Gastrocnemius medialis (tissue), 4 donors: ENCODE measurements around the gene IRS2. TPM values are rescaled to one million over a fixed set of nuclear protein-coding genes. Genes with fewer than 3 reads are reported as not detected.
"Not testable (repeated sequence)": the region's sequence is repeated elsewhere in the genome, so short reads cannot be mapped to it uniquely, and the experiment has no call there.

Experiments
- ATAC-seq, 2 donors: fragments of 150-250 bp; one replicate each; pipeline ENCODE4 v1.9.1; 2016
- DNase-seq, 2 donors: peaks; one replicate each; pipeline ENCODE4 v3.0.0-alpha.2; 2019
- H3K27ac ChIP-seq, 4 donors: fragments of 200-600 bp; sonication (generic); 1 replicate in 1 of 4; 2 replicates in 3 of 4; pipeline ENCODE4 v1.5.1; 2016 to 2018; ENCODE audit warnings: mild to moderate bottlenecking in 2 of 4, moderate library complexity in 1 of 4
- H3K27me3 ChIP-seq, 3 donors: fragments of 200-600 bp; sonication (generic) in 2 of 3; 1 replicate in 1 of 3; 2 replicates in 2 of 3; pipeline versions ENCODE4 v1.5.1 to v1.6.0; 2016 to 2019; ENCODE audit warnings: mild to moderate bottlenecking in 1 of 3, moderate library complexity in 1 of 3
- H3K36me3 ChIP-seq, 2 donors: fragments of 200-600 bp; sonication (generic) in 1 of 2; one replicate each; pipeline ENCODE4 v1.5.1; 2017 to 2018
- H3K4me1 ChIP-seq, 2 donors: fragments of 200-600 bp; sonication (generic) in 1 of 2; one replicate each; pipeline ENCODE4 v1.5.1; 2016 to 2017; ENCODE audit warnings: mild to moderate bottlenecking in 2 of 2
- H3K4me3 ChIP-seq, 4 donors: fragments of 200-600 bp; sonication (generic) in 3 of 4; 1 replicate in 1 of 4; 2 replicates in 3 of 4; pipeline ENCODE4 v1.5.1; 2016 to 2019; ENCODE audit warnings: mild to moderate bottlenecking in 2 of 4
- H3K9me3 ChIP-seq, 3 donors: fragments of 200-600 bp; sonication (generic) in 2 of 3; 1 replicate in 1 of 3; 2 replicates in 2 of 3; pipeline ENCODE4 v1.5.1; 2016 to 2019
- POLR2A ChIP-seq, 2 donors: fragments of 450-650 bp; IDR thresholded peaks; one replicate each; pipeline ENCODE4 v1.6.1; 2017; ENCODE audit warnings: antibody characterized with exemption in 2 of 2, mild to moderate bottlenecking in 2 of 2, moderate library complexity in 2 of 2
- in situ Hi-C, 4 donors: fragments of 200-750 bp; cut with MboI; loops; one replicate each; pipeline versions ENCODE4 v1.15.0 to v1.8.0; 2017; ENCODE audit warnings: low sequenced_read_pairs in 4 of 4
- intact Hi-C: fragments of 100-400 bp; cut with DNase I; formaldehyde crosslinking; loops from one replicate; pipeline ENCODE4 v1.15.1; 2023; ENCODE audit warnings: low total_unique reads
- total RNA-seq, 4 donors: library from RNA; depleted of rRNA; stranded (reverse); fragments of >200 nt; gene quantifications; one replicate each; pipeline versions ENCODE4 v1.1.0 to v1.2.3, GENCODE V29; 2016
- TF ChIP-seq, protein P1 (sequence below), 5 experiments: fragments of 450-650 bp in 3 of 5; fragments of 200-600 bp in 2 of 5; sonication (generic) in 2 of 5; IDR thresholded peaks in 4 of 5; conservative IDR thresholded peaks in 1 of 5; 1 replicate in 4 of 5; 2 replicates in 1 of 5; pipeline ENCODE4 v1.5.1; 2016 to 2019; ENCODE audit warnings: antibody characterized with exemption in 5 of 5, mild to moderate bottlenecking in 3 of 5, moderate library complexity in 3 of 5

The IRS2 gene
- total RNA-seq, 4 donors from 2014 or later: 23.8 to 65.6 (median 28.7) TPM

DNA sequence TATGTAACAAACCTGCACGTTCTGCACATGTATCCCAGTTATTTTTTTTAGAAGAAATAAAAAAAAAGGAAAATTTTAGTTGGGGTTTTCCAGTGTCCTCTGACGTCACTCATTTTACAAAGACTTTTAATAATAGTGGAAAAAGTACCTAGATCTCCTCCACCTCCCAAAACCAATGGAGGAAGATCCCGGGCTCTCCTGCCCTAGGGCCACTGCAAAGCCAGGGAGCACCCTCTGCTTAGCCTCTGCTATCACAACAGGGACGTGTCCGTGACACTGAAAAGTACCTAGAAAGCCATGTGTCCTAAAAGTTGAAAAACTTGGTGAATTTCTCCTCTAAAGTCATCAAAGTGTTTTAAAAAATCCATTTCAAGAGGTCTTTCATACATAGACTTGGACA lies 46.7 kb upstream of the IRS2 start:
- no peaks in the 10 kb centered on the region for H3K27me3 ChIP-seq

DNA sequence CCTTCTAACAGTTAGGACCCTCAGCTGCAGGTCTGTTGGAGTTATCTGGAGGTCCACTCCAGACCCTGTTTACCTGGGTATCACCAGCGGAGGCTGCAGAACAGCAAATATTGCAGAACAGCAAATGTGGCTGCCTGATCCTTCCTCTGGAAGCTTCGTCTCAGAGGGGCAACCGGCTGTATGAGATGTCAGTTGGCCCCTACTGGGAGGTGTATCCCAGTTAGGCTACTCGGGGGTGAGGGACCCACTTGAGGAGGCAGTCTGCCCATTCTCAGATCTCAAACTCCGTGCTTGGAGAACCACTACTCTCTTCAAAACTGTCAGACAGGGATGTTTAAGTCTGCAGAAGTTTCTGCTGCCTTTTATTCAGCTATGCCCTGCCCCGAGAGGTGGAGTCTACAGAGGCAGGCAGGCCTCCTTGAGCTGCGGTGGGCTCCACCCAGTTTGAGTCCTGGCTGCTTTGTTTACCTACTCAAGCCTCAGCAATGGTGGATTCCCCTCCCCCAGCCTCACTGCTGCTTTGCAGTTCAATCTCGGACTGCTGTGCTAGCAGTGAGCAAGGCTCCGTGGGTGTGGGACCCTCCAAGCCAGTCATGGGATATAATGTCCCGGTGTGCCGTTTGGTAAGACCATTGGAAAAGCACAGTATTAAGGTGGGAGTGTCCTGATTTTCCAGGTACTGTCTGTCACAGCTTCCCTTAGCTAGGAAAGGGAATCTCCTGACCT lies 42.4 kb upstream of the IRS2 start:
- H3K36me3 ChIP-seq, intact Hi-C loops, H3K9me3 ChIP-seq, in situ Hi-C loops, H3K4me3 ChIP-seq, ATAC-seq, H3K4me1 ChIP-seq, DNase-seq, H3K27me3 ChIP-seq, H3K27ac ChIP-seq: not testable (repeated sequence)

More for the DNA sequence above, 46.7 kb upstream of the IRS2 start:
- Histone ChIP-seq H3K36me3 (no peaks in the 10 kb centered on the region), H3K27ac (no peak overlapping the region), H3K4me1 (no peaks in the 10 kb centered on the region), H3K4me3 (no peak overlapping the region), H3K9me3 (no peaks in the 10 kb centered on the region)
- intact Hi-C loops (no loop called here), in situ Hi-C loops (no loop called here)
- DNase-seq: no peak
- no peak for ATAC-seq
- TF ChIP-seq, protein P1, sequence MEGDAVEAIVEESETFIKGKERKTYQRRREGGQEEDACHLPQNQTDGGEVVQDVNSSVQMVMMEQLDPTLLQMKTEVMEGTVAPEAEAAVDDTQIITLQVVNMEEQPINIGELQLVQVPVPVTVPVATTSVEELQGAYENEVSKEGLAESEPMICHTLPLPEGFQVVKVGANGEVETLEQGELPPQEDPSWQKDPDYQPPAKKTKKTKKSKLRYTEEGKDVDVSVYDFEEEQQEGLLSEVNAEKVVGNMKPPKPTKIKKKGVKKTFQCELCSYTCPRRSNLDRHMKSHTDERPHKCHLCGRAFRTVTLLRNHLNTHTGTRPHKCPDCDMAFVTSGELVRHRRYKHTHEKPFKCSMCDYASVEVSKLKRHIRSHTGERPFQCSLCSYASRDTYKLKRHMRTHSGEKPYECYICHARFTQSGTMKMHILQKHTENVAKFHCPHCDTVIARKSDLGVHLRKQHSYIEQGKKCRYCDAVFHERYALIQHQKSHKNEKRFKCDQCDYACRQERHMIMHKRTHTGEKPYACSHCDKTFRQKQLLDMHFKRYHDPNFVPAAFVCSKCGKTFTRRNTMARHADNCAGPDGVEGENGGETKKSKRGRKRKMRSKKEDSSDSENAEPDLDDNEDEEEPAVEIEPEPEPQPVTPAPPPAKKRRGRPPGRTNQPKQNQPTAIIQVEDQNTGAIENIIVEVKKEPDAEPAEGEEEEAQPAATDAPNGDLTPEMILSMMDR (IDR thresholded peaks at IDR 0.05 in 4 of 5, conservative IDR thresholded peaks at IDR 0.05 in 1 of 5): no peak
- no peak for TF ChIP-seq POLR2A (IDR thresholded peaks at IDR 0.05)

DNA sequence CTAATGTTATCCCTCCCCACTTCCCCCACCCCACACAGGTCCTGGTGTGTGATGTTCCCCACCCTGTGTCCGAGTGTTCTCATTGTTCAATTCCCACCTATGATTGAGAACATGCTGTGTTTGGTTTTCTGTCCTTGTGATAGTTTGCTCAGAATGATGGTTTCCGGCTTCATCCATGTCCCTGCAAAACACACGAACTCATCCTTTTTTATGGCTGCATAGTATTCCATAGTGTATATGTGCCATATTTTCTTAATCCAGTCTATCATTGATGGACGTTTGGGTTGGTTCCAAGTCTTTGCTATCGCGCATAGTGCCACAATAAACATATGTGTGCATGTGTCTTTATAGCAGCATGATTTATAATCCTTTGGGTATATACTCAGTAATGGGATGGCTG lies 36.8 kb upstream of the IRS2 start:
- H3K27ac ChIP-seq, H3K9me3 ChIP-seq, H3K4me1 ChIP-seq, H3K27me3 ChIP-seq, DNase-seq, ATAC-seq, intact Hi-C loops, in situ Hi-C loops, H3K4me3 ChIP-seq, H3K36me3 ChIP-seq: not testable (repeated sequence)

DNA sequence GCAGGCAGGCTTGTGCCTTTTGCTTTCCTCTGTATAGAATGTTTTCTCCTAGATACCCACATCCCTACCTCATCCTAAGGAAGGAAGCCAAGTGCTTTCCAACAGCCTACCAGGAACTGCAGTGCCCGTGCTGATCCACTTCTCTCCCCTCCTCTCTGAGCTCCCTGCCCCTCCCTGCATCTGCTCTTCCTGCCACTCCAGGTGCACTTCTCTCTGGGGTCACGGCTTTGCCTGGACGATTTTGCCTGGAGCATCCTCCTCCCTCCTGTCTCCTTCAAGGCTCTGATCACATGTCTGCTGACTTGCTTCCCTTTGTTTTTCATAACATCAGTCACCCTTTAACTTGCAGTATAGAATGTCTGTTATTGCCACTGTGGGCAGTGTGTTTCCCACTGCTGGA lies 34.7 kb upstream of the IRS2 start:
- in situ Hi-C loops (no loop called here), intact Hi-C loops (no loop called here)
- DNase-seq: no peak
- Histone ChIP-seq H3K4me3 (no peak overlapping the region), H3K36me3 (no peaks in the 10 kb centered on the region), H3K9me3 (no peaks in the 10 kb centered on the region), H3K4me1 (no peaks in the 10 kb centered on the region), H3K27me3 (no peaks in the 10 kb centered on the region), H3K27ac (no peak overlapping the region)
- no peak for TF ChIP-seq POLR2A (IDR thresholded peaks at IDR 0.05)
- TF ChIP-seq, protein P1 (IDR thresholded peaks at IDR 0.05 in 4 of 5, conservative IDR thresholded peaks at IDR 0.05 in 1 of 5): no peak
- ATAC-seq: no peak

DNA sequence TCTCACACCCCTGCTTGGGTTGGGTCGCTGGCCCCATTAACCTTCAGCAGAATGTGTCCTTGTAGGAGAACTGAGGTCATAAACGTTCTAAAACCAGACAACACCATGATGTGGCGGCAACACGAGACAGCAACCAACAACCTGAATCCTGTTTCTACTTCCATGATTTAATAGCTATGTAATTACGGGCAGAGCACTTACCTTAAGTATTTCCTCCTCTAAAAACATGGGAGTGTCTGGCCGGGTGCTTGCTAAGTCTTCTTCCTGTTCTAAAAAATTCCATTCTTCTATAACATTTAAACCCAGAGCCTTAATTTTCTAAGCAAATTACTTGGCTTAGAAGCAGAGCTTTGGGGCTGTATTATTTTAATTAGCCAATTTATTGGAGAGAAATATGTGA lies 33.5 kb upstream of the IRS2 start:
- H3K27ac ChIP-seq: no peak overlapping the region
- DNase-seq: no peak
- TF ChIP-seq, protein P1 (IDR thresholded peaks at IDR 0.05 in 4 of 5, conservative IDR thresholded peaks at IDR 0.05 in 1 of 5): no peak
- TF ChIP-seq POLR2A (IDR thresholded peaks at IDR 0.05): no peak
- no peaks in the 10 kb centered on the region for H3K4me1 ChIP-seq
- no peaks in the 10 kb centered on the region for H3K27me3 ChIP-seq
- intact Hi-C loops: no loop called here
- no peak overlapping the region for H3K4me3 ChIP-seq
- ATAC-seq: no peak
- no peaks in the 10 kb centered on the region for H3K36me3 ChIP-seq
- H3K9me3 ChIP-seq: no peaks in the 10 kb centered on the region
- in situ Hi-C loops: no loop called here

DNA sequence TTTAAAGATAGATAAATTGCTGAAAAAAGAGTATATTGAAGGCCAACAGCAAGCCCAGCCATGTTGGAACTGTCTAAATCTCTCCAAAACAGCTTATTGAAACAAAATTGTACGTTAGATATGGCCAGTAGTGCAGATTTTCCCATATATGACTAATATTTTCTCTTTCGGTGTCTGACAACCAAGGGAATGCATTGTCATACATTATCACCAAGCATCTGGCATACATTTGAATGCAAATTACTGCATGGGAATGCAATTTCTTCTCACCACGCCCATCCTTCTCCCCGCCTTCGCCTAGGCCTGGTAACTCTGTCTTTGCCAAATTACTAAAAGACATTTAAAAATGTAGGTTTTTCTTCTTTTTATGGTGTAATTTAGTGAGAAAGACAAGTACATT lies 32.5 kb upstream of the IRS2 start:
- no peak overlapping the region for H3K27ac ChIP-seq
- DNase-seq: no peak
- H3K9me3 ChIP-seq: no peaks in the 10 kb centered on the region
- H3K4me3 ChIP-seq: no peak overlapping the region
- TF ChIP-seq, protein P1 (IDR thresholded peaks at IDR 0.05 in 4 of 5, conservative IDR thresholded peaks at IDR 0.05 in 1 of 5): no peak
- no peak for TF ChIP-seq POLR2A (IDR thresholded peaks at IDR 0.05)
- in situ Hi-C loops: no loop called here
- intact Hi-C loops: no loop called here
- H3K27me3 ChIP-seq: no peaks in the 10 kb centered on the region
- ATAC-seq: no peak
- no peaks in the 10 kb centered on the region for H3K4me1 ChIP-seq
- H3K36me3 ChIP-seq: no peaks in the 10 kb centered on the region
